Transverse colon (tissue), 4 donors: ENCODE data around the gene NSUN3. TPM values are rescaled to one million over a fixed set of nuclear protein-coding genes. Genes with fewer than 3 reads are reported as not detected.
"Not testable (repeated sequence)": the region's sequence is repeated elsewhere in the genome, so short reads cannot be mapped to it uniquely, and the experiment has no call there.

ENCODE experiments used
- DNase-seq: peaks from one replicate; pipeline ENCODE4 v3.0.0-alpha.2; 2019
- H3K27ac ChIP-seq, 4 donors: fragments of 200-600 bp; sonication (generic); 2 replicates each; pipeline ENCODE4 v1.5.1; 2016 to 2018; ENCODE audit warnings: inconsistent platforms in 4 of 4
- H3K27me3 ChIP-seq: fragments of 200-600 bp; sonication (generic); 2 replicates; pipeline ENCODE4 v1.5.1; 2017; ENCODE audit warnings: inconsistent platforms
- H3K36me3 ChIP-seq, 4 donors: fragments of 200-600 bp; sonication (generic); 2 replicates each; pipeline ENCODE4 v1.5.1; 2017 to 2019; ENCODE audit warnings: inconsistent platforms in 4 of 4
- H3K4me1 ChIP-seq, 4 donors: fragments of 200-600 bp; sonication (generic); 2 replicates each; pipeline ENCODE4 v1.5.1; 2017 to 2020; ENCODE audit warnings: inconsistent platforms in 4 of 4
- H3K4me3 ChIP-seq, 4 donors: fragments of 200-600 bp; sonication (generic); 1 replicate in 1 of 4; 2 replicates in 3 of 4; pipeline versions ENCODE4 v1.5.1 to v1.6.1; 2017 to 2019; ENCODE audit warnings: inconsistent platforms in 4 of 4
- H3K9me3 ChIP-seq, 2 donors: fragments of 200-600 bp; sonication (generic); 2 replicates each; pipeline ENCODE4 v1.5.1; 2017 to 2019; ENCODE audit warnings: inconsistent platforms in 2 of 2
- EP300 ChIP-seq: sonication (generic); formaldehyde crosslinking; IDR thresholded peaks from one replicate; pipeline ENCODE4 v1.6.1; 2017; ENCODE audit warnings: antibody characterized with exemption, low read depth
- POLR2A ChIP-seq: fragments of 450-650 bp; IDR thresholded peaks from one replicate; pipeline ENCODE4 v1.6.1; 2016; ENCODE audit warnings: antibody characterized with exemption, mild to moderate bottlenecking, moderate library complexity
- POLR2AphosphoS5 ChIP-seq, 3 donors: sonication (generic); formaldehyde crosslinking; IDR thresholded peaks; one replicate each; pipeline ENCODE4 v1.6.1; 2016; ENCODE audit warnings: antibody characterized with exemption in 3 of 3
- WGBS, 2 donors: methylation state at CpG; one replicate each; pipeline ENCODE4 v1.1.5; 2018; ENCODE audit warnings: low coverage in 1 of 2; 5-methylcytosine and 5-hydroxymethylcytosine counted together
- in situ Hi-C, 4 donors: fragments of 200-750 bp; cut with MboI; loops; one replicate each; pipeline versions ENCODE4 v1.15.0 to v1.15.1; 2017; ENCODE audit warnings: low sequenced_read_pairs in 3 of 4, low pct_ligation_motif_present in 1 of 4, low pct_unique_long_range_greater_than_20kb in 1 of 4
- intact Hi-C: fragments of 100-400 bp; cut with DNase I; formaldehyde crosslinking; loops from one replicate; pipeline ENCODE4 v1.15.1; 2023; ENCODE audit warnings: low total_unique reads
- total RNA-seq, 4 donors: library from RNA; depleted of rRNA; stranded (reverse); fragments of >200 nt; gene quantifications; one replicate each; pipeline ENCODE4 v1.1.0, GENCODE V29; 2016
- TF ChIP-seq, protein P1 (sequence below), 5 experiments: fragments of 200-600 bp in 3 of 5; fragments of 450-650 bp in 2 of 5; sonication (generic) in 3 of 5; IDR thresholded peaks; 1 replicate in 2 of 5; 2 replicates in 3 of 5; pipeline ENCODE4 v1.5.1; 2016 to 2017; ENCODE audit warnings: antibody characterized with exemption in 5 of 5, inconsistent platforms in 3 of 5, mild to moderate bottlenecking in 2 of 5, moderate library complexity in 1 of 5

Gene NSUN3
- total RNA-seq, 4 donors from 2014 or later = 10.3 to 27.9 (median 19.0) TPM

GRCh38 chr3:94099311-94099710, 36.5 kb downstream of the NSUN3 start:
- TF ChIP-seq EP300 (no peak), POLR2AphosphoS5 (IDR thresholded peaks at IDR 0.05) (no peak), POLR2A (no peak)
- TF ChIP-seq, protein P1, sequence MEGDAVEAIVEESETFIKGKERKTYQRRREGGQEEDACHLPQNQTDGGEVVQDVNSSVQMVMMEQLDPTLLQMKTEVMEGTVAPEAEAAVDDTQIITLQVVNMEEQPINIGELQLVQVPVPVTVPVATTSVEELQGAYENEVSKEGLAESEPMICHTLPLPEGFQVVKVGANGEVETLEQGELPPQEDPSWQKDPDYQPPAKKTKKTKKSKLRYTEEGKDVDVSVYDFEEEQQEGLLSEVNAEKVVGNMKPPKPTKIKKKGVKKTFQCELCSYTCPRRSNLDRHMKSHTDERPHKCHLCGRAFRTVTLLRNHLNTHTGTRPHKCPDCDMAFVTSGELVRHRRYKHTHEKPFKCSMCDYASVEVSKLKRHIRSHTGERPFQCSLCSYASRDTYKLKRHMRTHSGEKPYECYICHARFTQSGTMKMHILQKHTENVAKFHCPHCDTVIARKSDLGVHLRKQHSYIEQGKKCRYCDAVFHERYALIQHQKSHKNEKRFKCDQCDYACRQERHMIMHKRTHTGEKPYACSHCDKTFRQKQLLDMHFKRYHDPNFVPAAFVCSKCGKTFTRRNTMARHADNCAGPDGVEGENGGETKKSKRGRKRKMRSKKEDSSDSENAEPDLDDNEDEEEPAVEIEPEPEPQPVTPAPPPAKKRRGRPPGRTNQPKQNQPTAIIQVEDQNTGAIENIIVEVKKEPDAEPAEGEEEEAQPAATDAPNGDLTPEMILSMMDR (IDR thresholded peaks at IDR 0.05) = no peak
- peaks cover 0 to 36% (median 14%) of the 10 kb centered on the region in 4 donors for H3K36me3 ChIP-seq
- intact Hi-C loops (no loop called here), in situ Hi-C loops (no loop called here)
- 89 to 96% methylated on average over 1 of the region's 1 CpG for WGBS, 2 donors
- H3K9me3 ChIP-seq = no peaks in the 10 kb centered on the region
- no peak for DNase-seq
- H3K27ac ChIP-seq = no peak overlapping the region
- no peaks in the 10 kb centered on the region for H3K4me1 ChIP-seq
- H3K4me3 ChIP-seq = no peak overlapping the region
- no peaks in the 10 kb centered on the region for H3K27me3 ChIP-seq

- peaks cover 0 to 31% (median 10%) of the 10 kb centered on the region in 4 donors for H3K36me3 ChIP-seq
- H3K4me3 ChIP-seq = no peak overlapping the region
- TF ChIP-seq, protein P1 (IDR thresholded peaks at IDR 0.05) = no peak
- TF ChIP-seq POLR2A (no peak), POLR2AphosphoS5 (IDR thresholded peaks at IDR 0.05) (no peak), EP300 (no peak)
- no peak for DNase-seq
- no peak overlapping the region for H3K27ac ChIP-seq
- intact Hi-C loops (no loop called here), in situ Hi-C loops (no loop called here)
- no peaks in the 10 kb centered on the region for H3K27me3 ChIP-seq
- 58 to 72% methylated on average over 4 of the region's 4 CpGs for WGBS, 2 donors
- H3K9me3 ChIP-seq = no peaks in the 10 kb centered on the region
- no peaks in the 10 kb centered on the region for H3K4me1 ChIP-seq
Observed at GRCh38 chr3:94101860-94102259, 39.0 kb downstream of the NSUN3 start.

DNA sequence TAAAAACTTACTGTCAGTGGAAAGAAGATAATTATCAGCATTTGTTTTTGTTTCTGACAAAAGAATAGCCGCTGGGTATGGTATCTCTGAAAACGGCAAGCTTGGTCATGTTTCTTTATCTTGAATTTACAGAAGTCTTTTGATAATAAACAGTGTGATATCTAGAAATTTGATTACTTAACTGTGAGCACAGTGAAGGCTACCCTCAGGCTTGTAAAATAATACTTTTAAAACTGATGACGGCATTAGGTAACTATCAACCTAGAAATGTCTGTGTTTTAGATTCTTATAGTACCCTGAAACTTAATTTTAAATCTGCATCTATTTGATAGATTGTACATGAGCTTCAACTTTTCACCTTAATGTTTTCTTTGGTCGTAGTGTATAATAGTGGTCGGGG, 43.4 kb downstream of the NSUN3 start:
- Histone ChIP-seq H3K27me3 (no peaks in the 10 kb centered on the region), H3K36me3 (peaks cover 0 to 36% (median 5%) of the 10 kb centered on the region in 4 donors), H3K9me3 (no peaks in the 10 kb centered on the region), H3K4me3 (no peak overlapping the region), H3K4me1 (no peaks in the 10 kb centered on the region), H3K27ac (no peak overlapping the region)
- WGBS, 2 donors = 78 to 80% methylated on average over 5 of the region's 5 CpGs
- intact Hi-C loops (no loop called here), in situ Hi-C loops (no loop called here)
- no peak for TF ChIP-seq POLR2AphosphoS5 (IDR thresholded peaks at IDR 0.05)
- TF ChIP-seq EP300 = no peak
- TF ChIP-seq, protein P1 (IDR thresholded peaks at IDR 0.05) = no peak
- no peak for TF ChIP-seq POLR2A
- DNase-seq = no peak

DNA sequence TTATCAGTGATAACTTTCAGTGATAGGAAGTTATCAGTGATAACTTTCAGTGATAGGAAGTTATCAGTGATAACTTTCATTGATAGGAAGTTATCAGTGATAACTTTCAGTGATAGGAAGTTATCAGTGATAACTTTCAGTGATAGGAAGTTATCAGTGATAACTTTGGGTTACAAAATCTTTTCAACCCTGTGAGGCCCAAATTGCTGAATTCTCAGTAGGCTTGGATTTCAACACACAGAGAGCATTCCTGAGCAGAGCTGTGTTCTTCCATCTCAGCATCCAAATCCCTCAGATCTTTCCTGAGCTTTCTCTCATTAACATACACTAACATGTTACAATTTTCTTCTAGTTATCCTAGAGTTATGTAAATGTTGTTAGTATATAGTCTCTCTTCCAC, 47.4 kb downstream of the NSUN3 start:
- H3K4me3 ChIP-seq, H3K4me1 ChIP-seq, in situ Hi-C loops, H3K9me3 ChIP-seq, H3K27me3 ChIP-seq, intact Hi-C loops, DNase-seq, H3K27ac ChIP-seq: not testable (repeated sequence)
- H3K36me3 ChIP-seq = peaks cover 0 to 42% (median 5%) of the 10 kb centered on the region in 4 donors

DNA sequence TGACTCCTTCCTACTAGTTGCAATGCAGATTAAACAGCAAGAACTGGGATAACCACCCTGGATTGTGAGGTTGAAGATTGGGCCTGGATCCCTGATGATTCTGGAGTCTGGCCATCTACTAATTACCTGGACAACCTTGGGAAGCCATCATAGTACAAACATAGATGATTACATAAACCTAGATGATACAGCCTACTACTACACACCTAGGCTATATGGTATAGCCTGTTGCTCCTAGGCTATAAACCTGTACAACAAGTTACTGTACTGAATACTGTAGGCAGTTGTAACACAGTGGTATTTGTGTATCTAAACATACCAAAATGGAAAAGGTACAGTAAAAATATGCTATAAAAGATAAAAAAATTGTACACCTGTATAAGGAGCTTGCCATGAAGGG, 48.0 kb downstream of the NSUN3 start:
- TF ChIP-seq POLR2AphosphoS5 (IDR thresholded peaks at IDR 0.05) = no peak
- TF ChIP-seq, protein P1 (IDR thresholded peaks at IDR 0.05) = no peak
- TF ChIP-seq EP300 = no peak
- TF ChIP-seq POLR2A = no peak
- DNase-seq = no peak
- intact Hi-C loops (no loop called here), in situ Hi-C loops (no loop called here)
- no peaks in the 10 kb centered on the region for H3K9me3 ChIP-seq
- no peak overlapping the region for H3K27ac ChIP-seq
- no peaks in the 10 kb centered on the region for H3K27me3 ChIP-seq
- H3K36me3 ChIP-seq = peaks cover 0 to 38% (median 2%) of the 10 kb centered on the region in 4 donors
- no peaks in the 10 kb centered on the region for H3K4me1 ChIP-seq
- H3K4me3 ChIP-seq = no peak overlapping the region
